Peyer's patch (tissue), 4 donors: ENCODE measurements around the gene SLCO4A1.

ENCODE experiments used
- CTCF ChIP-seq, 6 experiments: fragments of 450-650 bp in 4 of 6; fragments of 200-600 bp in 2 of 6; sonication (generic) in 1 of 6; IDR thresholded peaks; one replicate each; pipeline ENCODE4 v1.5.1; 2017 to 2019; ENCODE audit warnings: antibody characterized with exemption in 6 of 6, mild to moderate bottlenecking in 3 of 6, moderate library complexity in 1 of 6
- POLR2A ChIP-seq, 2 donors: fragments of 450-650 bp; IDR thresholded peaks; one replicate each; pipeline ENCODE4 v1.5.1; 2017; ENCODE audit warnings: antibody characterized with exemption in 2 of 2, mild to moderate bottlenecking in 2 of 2, moderate library complexity in 2 of 2

GRCh38 chr20:62607366-62608217, 34.7 kb upstream of the SLCO4A1 start:
- TF ChIP-seq CTCF (IDR thresholded peaks at IDR 0.05) (no peak), POLR2A (IDR thresholded peaks at IDR 0.05) (no peak)
